ENCODE results near the gene CMC1. TPM values are rescaled to one million over a fixed set of nuclear protein-coding genes. Genes with fewer than 3 reads are reported as not detected.

Gene CMC1
- total and polyA plus RNA-seq, 9 of the 15 experiments (the other 6 are each of a cell fraction or from before 2014, with no cell fraction given), result 15.9 to 74.6 (median 48.9) TPM

DNA sequence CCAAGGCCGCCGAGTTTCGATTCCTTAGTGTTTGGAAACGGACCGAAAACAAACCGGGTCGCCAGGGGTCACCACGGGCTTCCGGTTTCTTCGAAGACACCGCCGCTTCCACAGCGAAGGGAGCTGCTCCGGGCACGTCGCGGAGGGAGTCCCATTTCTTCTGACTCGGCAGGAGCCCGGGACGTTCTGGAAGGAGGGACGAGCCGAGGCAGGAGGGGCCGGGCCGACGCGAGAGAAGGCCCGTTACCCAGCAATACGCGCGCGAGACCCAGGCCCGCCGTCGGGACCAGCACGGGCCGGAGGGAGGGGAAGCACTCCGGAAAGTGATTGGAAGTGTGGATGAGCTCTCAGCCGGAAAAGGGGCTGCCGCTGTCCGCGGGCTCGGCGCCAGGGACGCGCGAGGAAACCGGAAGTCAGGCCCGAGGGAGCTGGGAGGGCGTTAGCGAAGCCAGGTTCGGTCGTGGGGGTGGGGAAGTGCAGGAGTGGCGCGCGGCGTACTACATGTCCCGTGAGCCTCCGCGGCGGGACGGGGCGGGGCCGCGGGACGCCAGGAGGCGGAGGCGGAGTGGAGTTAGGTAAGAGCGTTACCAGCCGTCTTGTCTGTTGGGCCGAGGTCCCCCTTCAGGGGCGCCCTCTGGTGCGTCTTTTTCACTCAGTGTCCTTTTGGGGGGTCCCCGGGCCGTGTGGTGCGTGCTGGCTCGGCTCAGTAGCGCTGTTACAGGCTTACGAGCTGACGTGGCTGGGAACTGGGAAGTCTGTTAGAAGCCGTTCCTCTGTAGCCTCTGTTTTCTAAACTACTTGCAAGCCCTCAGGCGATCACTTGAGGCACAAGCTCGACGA is 107.4 kb downstream of the CMC1 start, which contains the start of the genes AZI2 and ZCWPW2 (continued):
- TF ChIP-seq MYC (IDR thresholded peaks at IDR 0.05; ENCODE audit: low read depth, low read length) (no peak; the same call in 1 of the 2 replicates), MYC (CRISPR knock-in tag; IDR thresholded peaks at IDR 0.05; ENCODE audit: borderline replicate concordance, low read depth) (peak; percentile 45; the same call in 1 of the 2 replicates), ZNF384 (IDR thresholded peaks at IDR 0.05; ENCODE audit: low read depth, low read length) (no peak), E2F6 (IDR thresholded peaks at IDR 0.05; ENCODE audit: borderline replicate concordance in 1 of 2, extremely low read depth in 1 of 2, insufficient read depth in 1 of 2, insufficient read length in 1 of 2, low read depth in 1 of 2, low read length in 1 of 2, poor library complexity in 1 of 2, severe bottlenecking in 1 of 2) (peak; percentile 34 to 50), DACH1 (IDR thresholded peaks at IDR 0.05; ENCODE audit: partially characterized antibody) (no peak), HMG20A (CRISPR knock-in tag; conservative IDR thresholded peaks at IDR 0.05) (no peak), ZNF76 (CRISPR knock-in tag; IDR thresholded peaks at IDR 0.05; ENCODE audit: borderline replicate concordance) (peak; percentile 73; the same call in 1 of the 2 replicates), ZMIZ1 (IDR thresholded peaks at IDR 0.05; ENCODE audit: low read depth in 2 of 2, low read length in 2 of 2) (peak in 1 of 2 experiments; percentile 28; a peak in 1 of 4 replicates), MCM3 (IDR thresholded peaks at IDR 0.05) (no peak), THAP7 (CRISPR knock-in tag; IDR thresholded peaks at IDR 0.05) (no peak), HMG20B (CRISPR knock-in tag; IDR thresholded peaks at IDR 0.05) (no peak), JUNB (CRISPR knock-in tag; conservative IDR thresholded peaks at IDR 0.05) (no peak), MBD2 (IDR thresholded peaks at IDR 0.05; ENCODE audit: borderline replicate concordance, low read depth) (peak; percentile 42; the same call in 1 of the 2 replicates), KHSRP (IDR thresholded peaks at IDR 0.05) (no peak), TGIF2 (CRISPR knock-in tag; IDR thresholded peaks at IDR 0.05) (no peak; the same call in 1 of the 2 replicates), KAT7 (CRISPR knock-in tag; IDR thresholded peaks at IDR 0.05; ENCODE audit: borderline replicate concordance) (peak; percentile 95; the same call in 1 of the 2 replicates), ELK1 (CRISPR knock-in tag; IDR thresholded peaks at IDR 0.05) (no peak)
- TF ChIP-seq, protein P1, sequence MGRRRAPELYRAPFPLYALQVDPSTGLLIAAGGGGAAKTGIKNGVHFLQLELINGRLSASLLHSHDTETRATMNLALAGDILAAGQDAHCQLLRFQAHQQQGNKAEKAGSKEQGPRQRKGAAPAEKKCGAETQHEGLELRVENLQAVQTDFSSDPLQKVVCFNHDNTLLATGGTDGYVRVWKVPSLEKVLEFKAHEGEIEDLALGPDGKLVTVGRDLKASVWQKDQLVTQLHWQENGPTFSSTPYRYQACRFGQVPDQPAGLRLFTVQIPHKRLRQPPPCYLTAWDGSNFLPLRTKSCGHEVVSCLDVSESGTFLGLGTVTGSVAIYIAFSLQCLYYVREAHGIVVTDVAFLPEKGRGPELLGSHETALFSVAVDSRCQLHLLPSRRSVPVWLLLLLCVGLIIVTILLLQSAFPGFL (CRISPR knock-in tag; IDR thresholded peaks at IDR 0.05), result peak; percentile 97; the same call in 1 of the 2 replicates
- TF ChIP-seq, protein P2, sequence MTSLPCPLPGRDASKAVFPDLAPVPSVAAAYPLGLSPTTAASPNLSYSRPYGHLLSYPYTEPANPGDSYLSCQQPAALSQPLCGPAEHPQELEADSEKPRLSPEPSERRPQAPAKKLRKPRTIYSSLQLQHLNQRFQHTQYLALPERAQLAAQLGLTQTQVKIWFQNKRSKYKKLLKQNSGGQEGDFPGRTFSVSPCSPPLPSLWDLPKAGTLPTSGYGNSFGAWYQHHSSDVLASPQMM (CRISPR knock-in tag; IDR thresholded peaks at IDR 0.05), result no peak
